Breast epithelium (tissue), 4 donors: ENCODE data around the gene DPH7. TPM values are rescaled to one million over a fixed set of nuclear protein-coding genes. Genes with fewer than 3 reads are reported as not detected.
"Not testable (repeated sequence)": the region's sequence is repeated elsewhere in the genome, so short reads cannot be mapped to it uniquely, and the experiment has no call there.

Experiments used
- DNase-seq, 2 donors: peaks; one replicate each; pipeline ENCODE4 v3.0.0-alpha.2; 2019; ENCODE audit warnings: low spot score in 2 of 2
- H3K27ac ChIP-seq, 2 donors: fragments of 200-600 bp; sonication (generic) in 1 of 2; one replicate each; pipeline ENCODE4 v1.5.1; 2016 to 2019; ENCODE audit warnings: mild to moderate bottlenecking in 1 of 2
- H3K27me3 ChIP-seq, 2 donors: fragments of 200-600 bp; sonication (generic) in 1 of 2; one replicate each; pipeline versions ENCODE4 v1.5.1 to v1.6.0; 2017 to 2019; ENCODE audit warnings: control low read depth in 1 of 2, mild to moderate bottlenecking in 1 of 2
- H3K36me3 ChIP-seq: fragments of 200-600 bp; one replicate; pipeline ENCODE4 v1.5.1; 2019
- H3K4me1 ChIP-seq, 2 donors: fragments of 200-600 bp; sonication (generic); one replicate each; pipeline ENCODE4 v1.5.1; 2016 to 2019; ENCODE audit warnings: control low read depth in 1 of 2
- H3K4me3 ChIP-seq, 3 donors: fragments of 200-600 bp; sonication (generic); 1 replicate in 2 of 3; 2 replicates in 1 of 3; pipeline ENCODE4 v1.5.1; 2016 to 2019; ENCODE audit warnings: mild to moderate bottlenecking in 3 of 3, moderate library complexity in 2 of 3
- H3K9me3 ChIP-seq, 2 donors: fragments of 200-600 bp; sonication (generic) in 1 of 2; one replicate each; pipeline ENCODE4 v1.5.1; 2016 to 2019; ENCODE audit warnings: control low read depth in 1 of 2
- CTCF ChIP-seq, 3 donors: fragments of 450-650 bp; IDR thresholded peaks; one replicate each; pipeline ENCODE4 v1.5.1; 2016 to 2017; ENCODE audit warnings: antibody characterized with exemption in 3 of 3, mild to moderate bottlenecking in 3 of 3, moderate library complexity in 3 of 3
- POLR2A ChIP-seq: fragments of 450-650 bp; IDR thresholded peaks from one replicate; pipeline ENCODE4 v1.6.1; 2016; ENCODE audit warnings: antibody characterized with exemption, mild to moderate bottlenecking, moderate library complexity
- POLR2AphosphoS5 ChIP-seq, 3 donors: sonication (generic); formaldehyde crosslinking; IDR thresholded peaks; one replicate each; pipeline ENCODE4 v1.6.1; 2017; ENCODE audit warnings: antibody characterized with exemption in 3 of 3
- intact Hi-C: fragments of 100-400 bp; cut with DNase I; formaldehyde crosslinking; loops from one replicate; pipeline ENCODE4 v1.15.1; 2023; ENCODE audit warnings: low total_unique reads
- total RNA-seq, 3 donors: library from RNA; depleted of rRNA; stranded (reverse); fragments of >200 nt; gene quantifications; one replicate each; pipeline ENCODE4 v1.1.0, GENCODE V29; 2016

DPH7 gene
- total RNA-seq, 3 donors from 2014 or later = 23.4 to 47.5 (median 45.1) TPM

GRCh38 chr9:137514691-137515337 is 63.9 kb downstream of the DPH7 start:
- TF ChIP-seq POLR2AphosphoS5 (IDR thresholded peaks at IDR 0.05) (no peak), POLR2A (no peak), CTCF (IDR thresholded peaks at IDR 0.05) (no peak)
- Histone ChIP-seq H3K36me3 (no peaks in the 10 kb centered on the region), H3K27ac (peak overlapping the region in 1 of 2 donors; percentile 63), H3K4me1 (no peaks in the 10 kb centered on the region), H3K4me3 (no peak overlapping the region), H3K27me3 (no peaks in the 10 kb centered on the region), H3K9me3 (no peaks in the 10 kb centered on the region)
- DNase-seq = no peak
- intact Hi-C loops = no loop called here

- H3K27ac ChIP-seq = peak overlapping the region; percentile 36 to 63
- H3K4me1 ChIP-seq, H3K27me3 ChIP-seq, H3K9me3 ChIP-seq, intact Hi-C loops, H3K36me3 ChIP-seq: not testable (repeated sequence)
- peak in 1 of 2 donors; percentile 26 for DNase-seq
- peak overlapping the region in 2 of 3 donors; percentile 18 to 36 for H3K4me3 ChIP-seq
Measured at GRCh38 chr9:137513801-137514570, 64.7 kb downstream of the DPH7 start.

- H3K36me3 ChIP-seq, H3K9me3 ChIP-seq, H3K27me3 ChIP-seq, intact Hi-C loops, H3K4me3 ChIP-seq, H3K27ac ChIP-seq, DNase-seq, H3K4me1 ChIP-seq: not testable (repeated sequence)
Measured at GRCh38 chr9:137513136-137513535, 65.6 kb downstream of the DPH7 start.

GRCh38 chr9:137511758-137512463 is 66.8 kb downstream of the DPH7 start:
- no peak overlapping the region for H3K4me3 ChIP-seq
- H3K9me3 ChIP-seq = no peaks in the 10 kb centered on the region
- DNase-seq = no peak
- H3K27ac ChIP-seq = no peak overlapping the region
- no peaks in the 10 kb centered on the region for H3K4me1 ChIP-seq
- TF ChIP-seq POLR2A (no peak), POLR2AphosphoS5 (IDR thresholded peaks at IDR 0.05) (no peak), CTCF (IDR thresholded peaks at IDR 0.05) (no peak)
- no peaks in the 10 kb centered on the region for H3K36me3 ChIP-seq
- no peaks in the 10 kb centered on the region for H3K27me3 ChIP-seq
- intact Hi-C loops = no loop called here

GRCh38 chr9:137511126-137511525 is 67.6 kb downstream of the DPH7 start:
- H3K9me3 ChIP-seq, H3K4me3 ChIP-seq, intact Hi-C loops, H3K36me3 ChIP-seq, H3K27me3 ChIP-seq, H3K27ac ChIP-seq, H3K4me1 ChIP-seq, DNase-seq: not testable (repeated sequence)

- Histone ChIP-seq H3K36me3 (no peaks in the 10 kb centered on the region), H3K27me3 (no peaks in the 10 kb centered on the region), H3K9me3 (no peaks in the 10 kb centered on the region), H3K4me1 (no peaks in the 10 kb centered on the region), H3K27ac (no peak overlapping the region), H3K4me3 (no peak overlapping the region)
- no peak for DNase-seq
- TF ChIP-seq POLR2A = no peak
- TF ChIP-seq CTCF (IDR thresholded peaks at IDR 0.05) = no peak
- no peak for TF ChIP-seq POLR2AphosphoS5 (IDR thresholded peaks at IDR 0.05)
- intact Hi-C loops = no loop called here
Measured at GRCh38 chr9:137509198-137509597, 69.5 kb downstream of the DPH7 start.
